ENCODE results near the gene ARL15.

ARL15 gene

GRCh38 chr5:53890490-53890889 is 419.9 kb downstream of the ARL15 start:
- TF ChIP-seq EZH2phosphoT487 (IDR thresholded peaks at IDR 0.05; ENCODE audit: low read depth) (no peak), CTCF (IDR thresholded peaks at IDR 0.05; ENCODE audit: low read depth, low read length) (no peak)
- Histone ChIP-seq H3K9ac (ENCODE audit: low read length) (no peak overlapping the region), H3K27ac (ENCODE audit: low read length) (no peak overlapping the region), H3K4me3 (ENCODE audit: low read length) (no peak overlapping the region), H3K79me2 (ENCODE audit: low read length) (no peaks in the 10 kb centered on the region), H3K4me1 (ENCODE audit: low read length) (no peaks in the 10 kb centered on the region), H3K9me3 (ENCODE audit: insufficient read depth, low read length) (no peaks in the 10 kb centered on the region), H3K36me3 (replicated peaks; ENCODE audit: low read depth, low read length) (no peaks in the 10 kb centered on the region), H2AFZ (ENCODE audit: low read depth, low read length) (no peak overlapping the region), H4K20me1 (ENCODE audit: insufficient read depth, low read length) (no peaks in the 10 kb centered on the region), H3K27me3 (ENCODE audit: low read depth, low read length) (no peaks in the 10 kb centered on the region), H3K4me2 (ENCODE audit: low read length) (no peak overlapping the region)

GRCh38 chr5:53884844-53885243 is 425.5 kb downstream of the ARL15 start:
- Histone ChIP-seq H4K20me1 (ENCODE audit: insufficient read depth, low read length) (no peaks in the 10 kb centered on the region), H3K4me2 (ENCODE audit: low read length) (no peak overlapping the region), H3K4me1 (ENCODE audit: low read length) (peaks cover 4% of the 10 kb centered on the region; the same call in 1 of the 2 replicates), H3K4me3 (ENCODE audit: low read length) (no peak overlapping the region), H3K27ac (ENCODE audit: low read length) (no peak overlapping the region), H2AFZ (ENCODE audit: low read depth, low read length) (no peak overlapping the region), H3K9me3 (ENCODE audit: insufficient read depth, low read length) (no peaks in the 10 kb centered on the region), H3K9ac (ENCODE audit: low read length) (no peak overlapping the region), H3K27me3 (ENCODE audit: low read depth, low read length) (no peaks in the 10 kb centered on the region), H3K79me2 (ENCODE audit: low read length) (no peaks in the 10 kb centered on the region), H3K36me3 (replicated peaks; ENCODE audit: low read depth, low read length) (no peaks in the 10 kb centered on the region)
- TF ChIP-seq EZH2phosphoT487 (IDR thresholded peaks at IDR 0.05; ENCODE audit: low read depth) (no peak), CTCF (IDR thresholded peaks at IDR 0.05; ENCODE audit: low read depth, low read length) (no peak)

- Histone ChIP-seq H3K4me3 (ENCODE audit: low read length) (no peak overlapping the region), H3K9me3 (ENCODE audit: insufficient read depth, low read length) (no peaks in the 10 kb centered on the region), H3K79me2 (ENCODE audit: low read length) (no peaks in the 10 kb centered on the region), H3K4me2 (ENCODE audit: low read length) (no peak overlapping the region), H3K4me1 (ENCODE audit: low read length) (peaks cover 4% of the 10 kb centered on the region; the same call in 1 of the 2 replicates), H3K36me3 (replicated peaks; ENCODE audit: low read depth, low read length) (no peaks in the 10 kb centered on the region), H3K27ac (ENCODE audit: low read length) (no peak overlapping the region), H3K27me3 (ENCODE audit: low read depth, low read length) (no peaks in the 10 kb centered on the region), H3K9ac (ENCODE audit: low read length) (no peak overlapping the region), H2AFZ (ENCODE audit: low read depth, low read length) (no peak overlapping the region), H4K20me1 (ENCODE audit: insufficient read depth, low read length) (no peaks in the 10 kb centered on the region)
- no peak for TF ChIP-seq CTCF (IDR thresholded peaks at IDR 0.05; ENCODE audit: low read depth, low read length)
- no peak for TF ChIP-seq EZH2phosphoT487 (IDR thresholded peaks at IDR 0.05; ENCODE audit: low read depth)
Observed at GRCh38 chr5:53884417-53884816, 426.0 kb downstream of the ARL15 start.

- no peaks in the 10 kb centered on the region for H4K20me1 ChIP-seq (ENCODE audit: insufficient read depth, low read length)
- no peak overlapping the region for H3K27ac ChIP-seq (ENCODE audit: low read length)
- peaks cover 4% of the 10 kb centered on the region; the same call in 1 of the 2 replicates for H3K4me1 ChIP-seq (ENCODE audit: low read length)
- no peak overlapping the region for H3K9ac ChIP-seq (ENCODE audit: low read length)
- H3K79me2 ChIP-seq (ENCODE audit: low read length): no peaks in the 10 kb centered on the region
- H2AFZ ChIP-seq (ENCODE audit: low read depth, low read length): no peak overlapping the region
- no peak for TF ChIP-seq EZH2phosphoT487 (IDR thresholded peaks at IDR 0.05; ENCODE audit: low read depth)
- no peak for TF ChIP-seq CTCF (IDR thresholded peaks at IDR 0.05; ENCODE audit: low read depth, low read length)
- H3K36me3 ChIP-seq (replicated peaks; ENCODE audit: low read depth, low read length): no peaks in the 10 kb centered on the region
- no peak overlapping the region for H3K4me2 ChIP-seq (ENCODE audit: low read length)
- H3K9me3 ChIP-seq (ENCODE audit: insufficient read depth, low read length): no peaks in the 10 kb centered on the region
- no peaks in the 10 kb centered on the region for H3K27me3 ChIP-seq (ENCODE audit: low read depth, low read length)
- H3K4me3 ChIP-seq (ENCODE audit: low read length): no peak overlapping the region
Observed at GRCh38 chr5:53882676-53883031, 427.7 kb downstream of the ARL15 start.

Measured in OCI-LY3 (cell line).